Measurements from ENCODE around the gene TPGS1.

- TF ChIP-seq CTCF (IDR thresholded peaks at IDR 0.05 in 4 of 5, conservative IDR thresholded peaks at IDR 0.05 in 1 of 5) (no peak), POLR2A (IDR thresholded peaks at IDR 0.05) (no peak)
These were observed 22.8 kb upstream of the TPGS1 start for GRCh38 chr19:484494-484893.

Data from gastrocnemius medialis (tissue), 4 donors.